Transverse colon (tissue), 4 donors: ENCODE measurements around the gene PCED1B. TPM values are rescaled to one million over a fixed set of nuclear protein-coding genes. Genes with fewer than 3 reads are reported as not detected.
"Not testable (repeated sequence)": the region's sequence is repeated elsewhere in the genome, so short reads cannot be mapped to it uniquely, and the experiment has no call there.

Source experiments
- DNase-seq: peaks from one replicate; pipeline ENCODE4 v3.0.0-alpha.2; 2019
- H3K27ac ChIP-seq, 4 donors: fragments of 200-600 bp; sonication (generic); 2 replicates each; pipeline ENCODE4 v1.5.1; 2016 to 2018; ENCODE audit warnings: inconsistent platforms in 4 of 4
- H3K27me3 ChIP-seq: fragments of 200-600 bp; sonication (generic); 2 replicates; pipeline ENCODE4 v1.5.1; 2017; ENCODE audit warnings: inconsistent platforms
- H3K36me3 ChIP-seq, 4 donors: fragments of 200-600 bp; sonication (generic); 2 replicates each; pipeline ENCODE4 v1.5.1; 2017 to 2019; ENCODE audit warnings: inconsistent platforms in 4 of 4
- H3K4me1 ChIP-seq, 4 donors: fragments of 200-600 bp; sonication (generic); 2 replicates each; pipeline ENCODE4 v1.5.1; 2017 to 2020; ENCODE audit warnings: inconsistent platforms in 4 of 4
- H3K4me3 ChIP-seq, 4 donors: fragments of 200-600 bp; sonication (generic); 1 replicate in 1 of 4; 2 replicates in 3 of 4; pipeline versions ENCODE4 v1.5.1 to v1.6.1; 2017 to 2019; ENCODE audit warnings: inconsistent platforms in 4 of 4
- H3K9me3 ChIP-seq, 2 donors: fragments of 200-600 bp; sonication (generic); 2 replicates each; pipeline ENCODE4 v1.5.1; 2017 to 2019; ENCODE audit warnings: inconsistent platforms in 2 of 2
- EP300 ChIP-seq: sonication (generic); formaldehyde crosslinking; IDR thresholded peaks from one replicate; pipeline ENCODE4 v1.6.1; 2017; ENCODE audit warnings: antibody characterized with exemption, low read depth
- POLR2A ChIP-seq: fragments of 450-650 bp; IDR thresholded peaks from one replicate; pipeline ENCODE4 v1.6.1; 2016; ENCODE audit warnings: antibody characterized with exemption, mild to moderate bottlenecking, moderate library complexity
- POLR2AphosphoS5 ChIP-seq, 3 donors: sonication (generic); formaldehyde crosslinking; IDR thresholded peaks; one replicate each; pipeline ENCODE4 v1.6.1; 2016; ENCODE audit warnings: antibody characterized with exemption in 3 of 3
- WGBS, 2 donors: methylation state at CpG; one replicate each; pipeline ENCODE4 v1.1.5; 2018; ENCODE audit warnings: low coverage in 1 of 2; 5-methylcytosine and 5-hydroxymethylcytosine counted together
- in situ Hi-C, 4 donors: fragments of 200-750 bp; cut with MboI; loops; one replicate each; pipeline versions ENCODE4 v1.15.0 to v1.15.1; 2017; ENCODE audit warnings: low sequenced_read_pairs in 3 of 4, low pct_ligation_motif_present in 1 of 4, low pct_unique_long_range_greater_than_20kb in 1 of 4
- intact Hi-C: fragments of 100-400 bp; cut with DNase I; formaldehyde crosslinking; loops from one replicate; pipeline ENCODE4 v1.15.1; 2023; ENCODE audit warnings: low total_unique reads
- total RNA-seq, 4 donors: library from RNA; depleted of rRNA; stranded (reverse); fragments of >200 nt; gene quantifications; one replicate each; pipeline ENCODE4 v1.1.0, GENCODE V29; 2016
- TF ChIP-seq, protein P1 (sequence below), 5 experiments: fragments of 200-600 bp in 3 of 5; fragments of 450-650 bp in 2 of 5; sonication (generic) in 3 of 5; IDR thresholded peaks; 1 replicate in 2 of 5; 2 replicates in 3 of 5; pipeline ENCODE4 v1.5.1; 2016 to 2017; ENCODE audit warnings: antibody characterized with exemption in 5 of 5, inconsistent platforms in 3 of 5, mild to moderate bottlenecking in 2 of 5, moderate library complexity in 1 of 5

Gene PCED1B
- total RNA-seq, 4 donors from 2014 or later: 2.7 to 52.0 (median 3.0) TPM; not detected in 1

DNA sequence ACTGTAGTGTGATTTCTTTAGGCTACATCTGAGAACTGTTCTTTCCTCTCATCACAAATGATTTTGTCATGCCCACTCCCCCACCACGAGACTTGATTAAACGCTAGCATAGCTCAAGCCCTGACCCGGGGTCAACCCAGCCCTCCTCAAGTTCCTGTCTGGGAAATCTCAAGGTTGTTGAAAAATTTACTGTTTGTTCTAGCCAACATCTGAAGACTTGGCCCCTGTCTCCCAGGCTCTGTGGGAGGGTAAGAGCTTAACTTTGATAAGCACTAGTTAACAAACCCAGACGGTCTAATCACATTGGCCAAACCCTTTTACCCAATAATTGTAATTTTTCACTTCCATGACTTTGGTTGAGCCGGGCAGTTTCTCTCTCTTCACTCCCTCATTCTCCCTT lies 86.5 kb downstream of the PCED1B start:
- TF ChIP-seq POLR2AphosphoS5 (IDR thresholded peaks at IDR 0.05): no peak
- TF ChIP-seq EP300: no peak
- TF ChIP-seq, protein P1, sequence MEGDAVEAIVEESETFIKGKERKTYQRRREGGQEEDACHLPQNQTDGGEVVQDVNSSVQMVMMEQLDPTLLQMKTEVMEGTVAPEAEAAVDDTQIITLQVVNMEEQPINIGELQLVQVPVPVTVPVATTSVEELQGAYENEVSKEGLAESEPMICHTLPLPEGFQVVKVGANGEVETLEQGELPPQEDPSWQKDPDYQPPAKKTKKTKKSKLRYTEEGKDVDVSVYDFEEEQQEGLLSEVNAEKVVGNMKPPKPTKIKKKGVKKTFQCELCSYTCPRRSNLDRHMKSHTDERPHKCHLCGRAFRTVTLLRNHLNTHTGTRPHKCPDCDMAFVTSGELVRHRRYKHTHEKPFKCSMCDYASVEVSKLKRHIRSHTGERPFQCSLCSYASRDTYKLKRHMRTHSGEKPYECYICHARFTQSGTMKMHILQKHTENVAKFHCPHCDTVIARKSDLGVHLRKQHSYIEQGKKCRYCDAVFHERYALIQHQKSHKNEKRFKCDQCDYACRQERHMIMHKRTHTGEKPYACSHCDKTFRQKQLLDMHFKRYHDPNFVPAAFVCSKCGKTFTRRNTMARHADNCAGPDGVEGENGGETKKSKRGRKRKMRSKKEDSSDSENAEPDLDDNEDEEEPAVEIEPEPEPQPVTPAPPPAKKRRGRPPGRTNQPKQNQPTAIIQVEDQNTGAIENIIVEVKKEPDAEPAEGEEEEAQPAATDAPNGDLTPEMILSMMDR (IDR thresholded peaks at IDR 0.05): no peak
- TF ChIP-seq POLR2A: no peak
- Histone ChIP-seq H3K27me3 (no peaks in the 10 kb centered on the region), H3K4me1 (no peaks in the 10 kb centered on the region), H3K36me3 (no peaks in the 10 kb centered on the region), H3K9me3 (no peaks in the 10 kb centered on the region), H3K4me3 (no peak overlapping the region), H3K27ac (no peak overlapping the region)
- 65% methylated on average over 5 of the region's 5 CpGs; no CpG with 5 or more reads in 1 of the 2 donors for WGBS, 2 donors
- intact Hi-C loops: no loop called here
- no peak for DNase-seq
- in situ Hi-C loops: no loop called here

DNA sequence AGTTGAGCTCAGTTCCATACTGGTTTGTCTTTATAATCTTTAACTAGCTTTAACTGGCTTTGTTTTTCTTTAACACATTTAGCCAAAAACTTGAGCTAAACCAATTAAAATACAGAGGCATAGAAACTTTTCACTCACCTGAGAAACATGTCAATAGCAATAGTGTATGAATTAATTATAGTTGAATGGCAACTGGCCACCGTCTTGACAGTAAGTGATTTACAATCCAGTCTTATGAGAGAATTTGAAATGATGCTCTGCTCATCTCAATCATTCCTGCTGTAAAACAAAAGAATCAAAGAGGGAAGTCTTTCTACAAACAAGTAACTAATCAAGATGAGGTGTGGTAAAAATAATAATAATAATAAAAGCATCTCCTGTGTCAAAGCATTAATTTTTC lies 86.9 kb downstream of the PCED1B start:
- Histone ChIP-seq H3K36me3 (no peaks in the 10 kb centered on the region), H3K4me3 (no peak overlapping the region), H3K9me3 (no peaks in the 10 kb centered on the region), H3K4me1 (no peaks in the 10 kb centered on the region), H3K27me3 (no peaks in the 10 kb centered on the region), H3K27ac (no peak overlapping the region)
- DNase-seq: no peak
- 0% methylated on average over 1 of the region's 1 CpG for WGBS, 2 donors
- TF ChIP-seq, protein P1 (IDR thresholded peaks at IDR 0.05): no peak
- no peak for TF ChIP-seq EP300
- in situ Hi-C loops (no loop called here), intact Hi-C loops (no loop called here)

DNA sequence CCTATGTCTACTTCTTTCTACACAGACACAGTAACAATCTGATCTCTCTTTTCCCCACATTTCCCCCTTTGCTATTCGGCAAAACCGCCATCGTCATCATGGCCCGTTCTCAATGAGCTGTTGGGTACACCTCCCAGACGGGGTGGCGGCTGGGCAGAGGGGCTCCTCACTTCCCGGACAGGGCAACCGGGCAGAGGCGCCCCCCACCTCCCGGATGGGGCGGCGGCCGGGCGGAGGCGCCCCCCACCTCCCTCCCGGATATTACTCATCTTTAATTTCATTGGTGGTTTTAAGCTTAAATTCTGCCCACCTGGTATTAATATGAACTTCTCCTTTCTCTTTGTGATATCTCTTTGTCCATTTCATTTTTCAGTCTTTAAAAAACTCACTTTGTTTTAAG lies 90.9 kb downstream of the PCED1B start:
- H3K4me3 ChIP-seq, H3K36me3 ChIP-seq, H3K27ac ChIP-seq, intact Hi-C loops, H3K27me3 ChIP-seq, in situ Hi-C loops, H3K9me3 ChIP-seq, DNase-seq, H3K4me1 ChIP-seq: not testable (repeated sequence)
- 91 to 96% methylated on average over 10 to 16 of the region's 16 CpGs for WGBS, 2 donors

DNA sequence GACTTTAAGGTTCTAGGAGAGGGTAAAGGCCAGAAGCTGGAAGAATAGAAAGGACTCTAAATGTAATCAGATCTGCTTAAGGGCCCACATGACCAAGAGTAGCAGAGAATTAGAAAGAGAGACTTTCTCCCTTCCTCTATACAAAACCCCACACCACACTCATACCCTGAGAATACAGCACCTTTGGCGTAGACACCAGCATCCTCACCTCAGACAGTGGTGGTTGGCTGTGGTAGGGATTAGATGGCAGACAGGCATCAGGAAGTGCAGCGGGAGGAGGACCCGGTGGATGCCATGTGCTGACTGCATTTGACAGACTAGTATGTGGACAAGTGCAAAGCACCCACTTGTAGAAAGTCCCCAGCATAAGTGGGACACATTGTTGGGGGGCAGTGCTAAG lies 98.6 kb downstream of the PCED1B start:
- Histone ChIP-seq H3K27me3 (no peaks in the 10 kb centered on the region), H3K4me1 (no peaks in the 10 kb centered on the region), H3K36me3 (no peaks in the 10 kb centered on the region), H3K27ac (no peak overlapping the region), H3K4me3 (no peak overlapping the region), H3K9me3 (no peaks in the 10 kb centered on the region)
- in situ Hi-C loops: no loop called here
- 88% methylated on average over 3 of the region's 3 CpGs; no CpG with 5 or more reads in 1 of the 2 donors for WGBS, 2 donors
- TF ChIP-seq, protein P1 (IDR thresholded peaks at IDR 0.05): no peak
- TF ChIP-seq POLR2A (no peak), POLR2AphosphoS5 (IDR thresholded peaks at IDR 0.05) (no peak), EP300 (no peak)
- intact Hi-C loops: no loop called here
- no peak for DNase-seq

DNA sequence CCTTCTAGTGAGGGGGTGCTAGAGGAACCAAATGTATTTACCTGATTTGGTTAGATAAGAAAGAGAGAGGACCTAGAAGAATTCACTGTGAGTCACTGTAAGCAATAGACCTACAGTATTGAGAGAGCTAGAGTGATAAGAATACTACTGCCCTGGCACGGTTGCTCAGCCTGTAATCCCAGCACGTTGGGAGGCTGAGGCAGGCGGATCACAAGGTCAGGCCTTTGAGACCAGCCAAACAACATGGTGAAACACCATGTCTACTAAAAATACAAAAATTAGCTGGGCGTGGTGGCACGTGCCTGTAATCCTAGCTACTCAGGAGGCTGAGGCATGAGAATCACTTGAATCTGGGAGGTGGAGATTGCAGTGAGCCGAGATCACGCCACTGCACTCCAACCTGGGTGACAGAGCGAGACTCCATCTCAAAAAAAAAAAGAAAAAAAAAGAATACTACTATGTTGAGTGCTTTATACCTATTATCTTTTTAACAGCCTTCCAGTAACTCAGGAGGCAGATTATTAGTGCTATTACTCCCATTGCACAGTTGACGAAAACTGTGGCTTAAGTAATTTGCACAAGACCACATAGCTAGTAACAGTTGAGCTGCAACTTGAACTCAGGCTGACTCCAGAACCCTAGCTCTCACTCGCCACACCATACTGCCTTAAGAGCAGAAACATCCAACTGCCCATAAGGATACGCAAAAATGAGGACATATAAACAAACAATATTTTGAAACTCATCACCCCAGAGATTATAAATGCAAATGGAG lies 102.9 kb downstream of the PCED1B start:
- DNase-seq, H3K4me3 ChIP-seq, intact Hi-C loops, H3K27me3 ChIP-seq, H3K9me3 ChIP-seq, H3K4me1 ChIP-seq, H3K36me3 ChIP-seq, H3K27ac ChIP-seq, in situ Hi-C loops: not testable (repeated sequence)
- WGBS, 2 donors: 84 to 91% methylated on average over 5 to 11 of the region's 11 CpGs
